ENCODE results near the gene CCNY. TPM values are rescaled to one million over a fixed set of nuclear protein-coding genes. Genes with fewer than 3 reads are reported as not detected.

CCNY gene
- total and polyA plus RNA-seq, 2 of the 4 experiments (the other 2 are of a cell fraction), result 38.0 to 131 TPM

DNA sequence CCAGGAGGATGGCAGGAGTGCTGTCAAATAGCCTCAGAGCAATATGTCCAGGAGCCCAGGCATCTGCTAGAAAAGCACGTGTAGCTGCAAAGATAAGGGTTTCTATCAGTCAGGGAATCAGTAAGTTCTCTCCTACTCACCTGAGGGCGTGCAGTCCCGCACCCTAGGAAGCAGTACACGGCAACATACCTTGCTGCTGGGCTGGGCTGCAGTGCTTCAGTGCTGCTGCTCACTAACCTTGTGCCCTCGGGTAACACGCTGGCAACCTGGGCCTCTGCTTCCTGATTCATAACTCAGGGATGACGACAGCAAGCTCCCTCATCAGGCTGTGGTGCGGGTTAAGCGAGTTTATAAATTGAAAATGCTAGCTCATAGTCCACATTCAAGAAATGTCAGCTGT is 29.5 kb upstream of the CCNY start:
- Histone ChIP-seq H3K4me2 (ENCODE audit: low read depth, low read length) (no peak overlapping the region), H2BK5ac (ENCODE audit: low read depth, low read length, poor library complexity, severe bottlenecking) (no peak overlapping the region), H4K91ac (ENCODE audit: insufficient read depth, low read depth, low read length) (no peak overlapping the region), H3K23ac (ENCODE audit: low read depth, low read length) (no peak overlapping the region), H2BK20ac (ENCODE audit: low read depth, low read length) (no peak overlapping the region), H4K20me1 (ENCODE audit: insufficient read depth, low read length) (no peaks in the 10 kb centered on the region), H2AK9ac (replicated peaks; ENCODE audit: low read depth, low read length, poor library complexity) (no peak overlapping the region), H3K18ac (ENCODE audit: low read depth, low read length) (no peak overlapping the region), H3K27me3 (ENCODE audit: control insufficient read depth, insufficient read depth, low read length) (no peaks in the 10 kb centered on the region), H3K9me3 (ENCODE audit: control insufficient read depth, insufficient read depth, low read length) (no peaks in the 10 kb centered on the region), H3K14ac (replicated peaks; ENCODE audit: low read depth, low read length) (peak overlapping the region; percentile 42; the same call in 1 of the 2 replicates), H4K8ac (ENCODE audit: low read depth in 2 of 2, low read length in 2 of 2) (peak overlapping the region in 1 of 2 experiments; percentile 53; a peak in 1 of 4 replicates), H3K9me1 (ENCODE audit: insufficient read depth, low read length) (no peaks in the 10 kb centered on the region), H2BK120ac (ENCODE audit: low read depth, low read length) (no peak overlapping the region), H2AK5ac (ENCODE audit: low read depth, low read length) (no peak overlapping the region), H3K27ac (ENCODE audit: insufficient read depth, low read length) (no peak overlapping the region), H4K5ac (ENCODE audit: low read depth, low read length) (no peak overlapping the region), H3K9ac (ENCODE audit: low read depth, low read length) (no peak overlapping the region), H3K79me1 (ENCODE audit: low read depth in 1 of 2, low read length in 2 of 2) (no peaks in the 10 kb centered on the region), H3K4ac (ENCODE audit: low read depth, low read length) (no peak overlapping the region), H3K36me3 (ENCODE audit: control insufficient read depth, insufficient read depth, low read length) (no peaks in the 10 kb centered on the region), H2BK15ac (ENCODE audit: low read depth, low read length) (no peak overlapping the region), H3K56ac (ENCODE audit: extremely low read depth, insufficient read depth, low read length) (no peak overlapping the region), H2AFZ (replicated peaks; ENCODE audit: low read length, poor library complexity) (no peak overlapping the region), H3K4me1 (ENCODE audit: control insufficient read depth, insufficient read depth, low read length) (no peaks in the 10 kb centered on the region), H3K4me3 (ENCODE audit: insufficient read depth, low read depth, low read length) (no peak overlapping the region)
- in situ Hi-C loops (cut with MboI; ENCODE audit: low sequenced_read_pairs), result no loop called here
- WGBS, 2 experiments (ENCODE audit: extremely low coverage in 2 of 2, insufficient read length in 1 of 2), result no CpG with 5 or more reads among the region's 9 CpGs
- TF ChIP-seq POLR2A (IDR thresholded peaks at IDR 0.05; ENCODE audit: low read depth, low read length) (no peak), BHLHE40 (IDR thresholded peaks at IDR 0.05; ENCODE audit: low read depth, low read length) (no peak), NFE2L2 (IDR thresholded peaks at IDR 0.05; ENCODE audit: low read depth, low read length) (no peak), RFX5 (IDR thresholded peaks at IDR 0.05; ENCODE audit: low read depth, low read length) (no peak), SMC3 (IDR thresholded peaks at IDR 0.05; ENCODE audit: low read depth, low read length) (no peak), RCOR1 (IDR thresholded peaks at IDR 0.05; ENCODE audit: insufficient replicate concordance, low read length) (no peak), MAZ (IDR thresholded peaks at IDR 0.05; ENCODE audit: borderline replicate concordance, low read depth, low read length) (no peak), MXI1 (IDR thresholded peaks at IDR 0.05; ENCODE audit: borderline replicate concordance, low read depth, low read length) (no peak), CEBPB (IDR thresholded peaks at IDR 0.05; ENCODE audit: low read depth, low read length) (no peak), CHD1 (IDR thresholded peaks at IDR 0.05; ENCODE audit: low read depth, low read length) (no peak), MAFK (IDR thresholded peaks at IDR 0.05; ENCODE audit: low read depth, low read length) (no peak), FOS (IDR thresholded peaks at IDR 0.05; ENCODE audit: low read depth, low read length) (no peak), RAD21 (IDR thresholded peaks at IDR 0.05; ENCODE audit: low read length) (no peak)
- TF ChIP-seq, protein P1, sequence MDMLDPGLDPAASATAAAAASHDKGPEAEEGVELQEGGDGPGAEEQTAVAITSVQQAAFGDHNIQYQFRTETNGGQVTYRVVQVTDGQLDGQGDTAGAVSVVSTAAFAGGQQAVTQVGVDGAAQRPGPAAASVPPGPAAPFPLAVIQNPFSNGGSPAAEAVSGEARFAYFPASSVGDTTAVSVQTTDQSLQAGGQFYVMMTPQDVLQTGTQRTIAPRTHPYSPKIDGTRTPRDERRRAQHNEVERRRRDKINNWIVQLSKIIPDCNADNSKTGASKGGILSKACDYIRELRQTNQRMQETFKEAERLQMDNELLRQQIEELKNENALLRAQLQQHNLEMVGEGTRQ (IDR thresholded peaks at IDR 0.05; ENCODE audit: low read depth, low read length), result no peak
- TF ChIP-seq, protein P2, sequence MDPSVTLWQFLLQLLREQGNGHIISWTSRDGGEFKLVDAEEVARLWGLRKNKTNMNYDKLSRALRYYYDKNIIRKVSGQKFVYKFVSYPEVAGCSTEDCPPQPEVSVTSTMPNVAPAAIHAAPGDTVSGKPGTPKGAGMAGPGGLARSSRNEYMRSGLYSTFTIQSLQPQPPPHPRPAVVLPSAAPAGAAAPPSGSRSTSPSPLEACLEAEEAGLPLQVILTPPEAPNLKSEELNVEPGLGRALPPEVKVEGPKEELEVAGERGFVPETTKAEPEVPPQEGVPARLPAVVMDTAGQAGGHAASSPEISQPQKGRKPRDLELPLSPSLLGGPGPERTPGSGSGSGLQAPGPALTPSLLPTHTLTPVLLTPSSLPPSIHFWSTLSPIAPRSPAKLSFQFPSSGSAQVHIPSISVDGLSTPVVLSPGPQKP (IDR thresholded peaks at IDR 0.05; ENCODE audit: borderline replicate concordance, low read depth, low read length), result no peak
- intact Hi-C loops (cut with micrococcal nuclease), result no loop called here
- dilution Hi-C loops (cut with HindIII; ENCODE audit: low sequenced_read_pairs, unreplicated experiment), result no loop called here
- ChIA-PET CTCF (interaction anchor here (1.1 kb wide), 1 partner anchor 17 kb away, joined by 3 read pairs; no protein-coding TSS in a partner anchor), POLR2A (ENCODE audit: unreplicated experiment) (no interaction called here)
- no TSS peak for BruUV-seq (replicated peaks)
- DNase-seq, result peak; percentile 50
- ATAC-seq (ENCODE audit: low read depth), result no peak
